Measurements from ENCODE around the gene SLAIN2. TPM values are rescaled to one million over a fixed set of nuclear protein-coding genes. Genes with fewer than 3 reads are reported as not detected.
"Not testable (repeated sequence)": the region's sequence is repeated elsewhere in the genome, so short reads cannot be mapped to it uniquely, and the experiment has no call there.

Gene SLAIN2
- total and polyA plus RNA-seq, 5 donors = 46.1 to 123 (median 120) TPM

- no peaks in the 10 kb centered on the region for H3K27me3 ChIP-seq (ENCODE audit: control insufficient read depth, insufficient read depth)
- DNase-seq (no peak), ATAC-seq (no peak)
- H3K4me3 ChIP-seq (ENCODE audit: low read length) = no peak overlapping the region
- intact Hi-C loops (cut with DNase I) = no loop called here
- H3K27ac ChIP-seq (ENCODE audit: low read length) = no peak overlapping the region
- no peaks in the 10 kb centered on the region for H3K4me1 ChIP-seq (ENCODE audit: control insufficient read depth, insufficient read depth, low read length)
- H3K9me3 ChIP-seq (ENCODE audit: control insufficient read depth, low read length) = no peaks in the 10 kb centered on the region
- WGBS = 84% methylated on average over 3 of the region's 3 CpGs
These were observed 64.6 kb downstream of the SLAIN2 start for GRCh38 chr4:48405924-48406323.

DNA sequence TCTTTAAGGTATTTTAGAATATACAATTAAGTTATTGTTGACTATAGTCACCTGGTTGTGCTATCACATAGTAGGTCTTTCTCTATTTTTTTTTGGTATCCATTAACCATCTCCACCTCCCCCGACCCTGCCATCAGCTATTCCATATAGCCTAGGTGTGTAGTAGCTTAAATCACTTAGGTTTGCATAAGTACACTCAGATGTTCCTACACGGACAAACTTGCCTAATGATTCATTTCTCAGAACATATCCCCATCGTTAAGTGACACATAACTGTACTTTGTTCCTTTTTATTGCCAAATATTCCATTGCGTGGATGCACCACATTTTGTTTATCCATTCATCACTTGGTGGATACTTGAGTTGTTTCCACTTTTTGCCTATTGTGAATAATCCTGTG, 67.9 kb downstream of the SLAIN2 start:
- H3K4me1 ChIP-seq (ENCODE audit: control insufficient read depth, insufficient read depth, low read length) = no peaks in the 10 kb centered on the region
- no peaks in the 10 kb centered on the region for H3K9me3 ChIP-seq (ENCODE audit: control insufficient read depth, low read length)
- H3K27ac ChIP-seq (ENCODE audit: low read length) = no peak overlapping the region
- DNase-seq (no peak), ATAC-seq (no peak)
- intact Hi-C loops (cut with DNase I) = no loop called here
- WGBS = 96% methylated on average over 4 of the region's 4 CpGs
- H3K4me3 ChIP-seq (ENCODE audit: low read length) = no peak overlapping the region
- H3K27me3 ChIP-seq (ENCODE audit: control insufficient read depth, insufficient read depth) = no peaks in the 10 kb centered on the region

DNA sequence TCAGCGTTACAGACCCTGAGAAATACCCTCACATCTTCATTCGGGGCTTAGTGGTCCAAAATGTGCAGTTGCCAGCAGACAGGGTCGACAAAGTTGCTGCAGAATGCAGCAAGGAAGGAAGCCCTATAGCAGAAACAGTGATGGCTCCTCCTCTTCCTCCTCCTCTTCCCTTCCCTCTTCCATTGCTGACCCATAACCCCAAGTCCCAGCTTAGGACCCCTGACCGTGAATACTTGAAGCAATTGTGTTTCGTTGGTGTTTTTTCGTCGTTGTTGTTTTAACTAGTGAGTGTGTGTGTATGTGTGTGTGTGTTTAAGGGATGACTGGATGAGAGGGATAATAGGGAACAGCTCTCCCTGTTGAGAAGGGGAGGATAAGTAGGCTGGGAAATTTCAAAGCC, 69.5 kb downstream of the SLAIN2 start:
- no peaks in the 10 kb centered on the region for H3K9me3 ChIP-seq (ENCODE audit: control insufficient read depth, low read length)
- ATAC-seq (no peak), DNase-seq (no peak)
- no peaks in the 10 kb centered on the region for H3K27me3 ChIP-seq (ENCODE audit: control insufficient read depth, insufficient read depth)
- no peaks in the 10 kb centered on the region for H3K4me1 ChIP-seq (ENCODE audit: control insufficient read depth, insufficient read depth, low read length)
- no peak overlapping the region for H3K27ac ChIP-seq (ENCODE audit: low read length)
- 87% methylated on average over 7 of the region's 7 CpGs for WGBS
- intact Hi-C loops (cut with DNase I) = no loop called here
- no peak overlapping the region for H3K4me3 ChIP-seq (ENCODE audit: low read length)

GRCh38 chr4:48420144-48420543, 78.8 kb downstream of the SLAIN2 start:
- no peaks in the 10 kb centered on the region for H3K27me3 ChIP-seq (ENCODE audit: control insufficient read depth, insufficient read depth)
- H3K4me3 ChIP-seq (ENCODE audit: low read length) = no peak overlapping the region
- H3K4me1 ChIP-seq (ENCODE audit: control insufficient read depth, insufficient read depth, low read length) = no peaks in the 10 kb centered on the region
- no peaks in the 10 kb centered on the region for H3K9me3 ChIP-seq (ENCODE audit: control insufficient read depth, low read length)
- DNase-seq (no peak), ATAC-seq (no peak)
- H3K27ac ChIP-seq (ENCODE audit: low read length) = no peak overlapping the region
- intact Hi-C loops (cut with DNase I) = no loop called here
- 95% methylated on average over 6 of the region's 6 CpGs for WGBS

GRCh38 chr4:48421101-48421500, 79.8 kb downstream of the SLAIN2 start:
- no peak overlapping the region for H3K27ac ChIP-seq (ENCODE audit: low read length)
- WGBS = 98% methylated on average over 2 of the region's 2 CpGs
- H3K27me3 ChIP-seq (ENCODE audit: control insufficient read depth, insufficient read depth) = no peaks in the 10 kb centered on the region
- intact Hi-C loops (cut with DNase I) = no loop called here
- H3K4me1 ChIP-seq (ENCODE audit: control insufficient read depth, insufficient read depth, low read length) = no peaks in the 10 kb centered on the region
- no peak for ATAC-seq
- no peaks in the 10 kb centered on the region for H3K9me3 ChIP-seq (ENCODE audit: control insufficient read depth, low read length)
- DNase-seq = no peak
- H3K4me3 ChIP-seq (ENCODE audit: low read length) = no peak overlapping the region

DNA sequence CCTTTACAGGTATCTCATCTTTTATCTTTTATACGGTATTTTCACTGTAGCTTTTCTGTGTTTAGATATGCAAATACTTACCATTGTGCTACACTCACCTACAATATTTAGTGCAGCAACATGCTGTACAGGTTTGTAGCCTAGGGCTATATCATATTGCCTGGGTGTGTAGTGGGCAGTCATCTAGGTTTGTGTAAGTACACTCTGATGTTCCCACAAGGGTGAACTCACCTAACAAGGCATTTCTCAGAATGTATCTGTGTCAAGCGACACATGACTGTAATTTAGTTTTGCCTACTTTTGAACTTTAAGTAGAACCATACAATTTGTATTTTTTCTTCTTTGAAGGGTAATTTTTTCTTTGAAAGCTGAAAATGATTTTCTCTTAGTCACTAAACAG, 87.6 kb downstream of the SLAIN2 start:
- H3K27me3 ChIP-seq (ENCODE audit: control insufficient read depth, insufficient read depth) = no peaks in the 10 kb centered on the region
- H3K4me3 ChIP-seq (ENCODE audit: low read length) = no peak overlapping the region
- H3K4me1 ChIP-seq (ENCODE audit: control insufficient read depth, insufficient read depth, low read length) = peaks cover 3% of the 10 kb centered on the region
- no peak for DNase-seq
- WGBS = 94% methylated on average over 2 of the region's 2 CpGs
- ATAC-seq = no peak
- no peaks in the 10 kb centered on the region for H3K9me3 ChIP-seq (ENCODE audit: control insufficient read depth, low read length)
- intact Hi-C loops (cut with DNase I) = no loop called here
- no peak overlapping the region for H3K27ac ChIP-seq (ENCODE audit: low read length)

DNA sequence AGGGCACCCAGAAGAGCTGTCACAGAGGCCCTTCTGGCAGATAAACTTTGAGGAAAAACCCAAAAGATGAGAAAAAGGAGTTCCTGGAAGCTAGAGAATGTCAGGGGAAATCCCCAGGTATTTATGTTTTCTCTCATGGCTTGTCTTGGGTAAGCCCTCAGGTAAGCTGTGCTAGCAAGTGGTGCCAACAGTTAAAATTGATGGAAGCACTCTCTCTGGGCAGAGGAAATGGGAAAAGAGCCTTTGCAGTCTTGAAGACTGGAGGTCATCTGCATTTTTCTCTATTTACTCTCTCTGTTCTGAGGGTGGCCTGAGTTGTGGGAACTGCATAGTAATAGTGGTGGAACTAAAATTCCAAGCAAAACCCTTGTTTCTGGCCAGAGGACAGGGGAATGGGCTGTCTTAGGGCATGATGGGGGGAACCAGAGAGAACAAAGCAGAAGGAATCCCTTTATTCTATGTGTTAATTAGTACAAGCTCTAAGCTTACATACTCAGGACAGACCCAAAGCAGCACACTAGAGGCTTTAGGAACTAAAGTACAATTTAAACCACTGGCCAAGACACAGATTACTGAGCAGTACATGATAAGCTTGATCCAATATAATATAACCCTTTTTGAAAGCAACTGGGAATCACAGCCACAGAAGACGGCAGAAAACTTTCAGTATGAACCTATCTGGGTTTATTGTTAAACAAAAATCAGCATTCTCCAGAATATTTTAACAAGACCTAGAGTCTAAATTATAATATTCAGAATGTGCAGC, 88.6 kb downstream of the SLAIN2 start:
- DNase-seq (no peak), ATAC-seq (peak; percentile 42 to 81)
- Histone ChIP-seq H3K4me3 (ENCODE audit: low read length) (no peak overlapping the region), H3K9me3 (ENCODE audit: control insufficient read depth, low read length) (no peaks in the 10 kb centered on the region), H3K27me3 (ENCODE audit: control insufficient read depth, insufficient read depth) (no peaks in the 10 kb centered on the region), H3K27ac (ENCODE audit: low read length) (no peak overlapping the region), H3K4me1 (ENCODE audit: control insufficient read depth, insufficient read depth, low read length) (peaks cover 3% of the 10 kb centered on the region)
- 30% methylated on average over 1 of the region's 1 CpG for WGBS
- intact Hi-C loops (cut with DNase I) = no loop called here

- intact Hi-C loops (cut with DNase I) = no loop called here
- ATAC-seq (no peak), DNase-seq (no peak)
- H3K27me3 ChIP-seq (ENCODE audit: control insufficient read depth, insufficient read depth) = no peaks in the 10 kb centered on the region
- H3K9me3 ChIP-seq (ENCODE audit: control insufficient read depth, low read length) = no peaks in the 10 kb centered on the region
- H3K27ac ChIP-seq (ENCODE audit: low read length) = no peak overlapping the region
- peaks cover 3% of the 10 kb centered on the region for H3K4me1 ChIP-seq (ENCODE audit: control insufficient read depth, insufficient read depth, low read length)
- no peak overlapping the region for H3K4me3 ChIP-seq (ENCODE audit: low read length)
- WGBS = 61% methylated on average over 2 of the region's 2 CpGs
These were observed 90.1 kb downstream of the SLAIN2 start for GRCh38 chr4:48431401-48431800.

DNA sequence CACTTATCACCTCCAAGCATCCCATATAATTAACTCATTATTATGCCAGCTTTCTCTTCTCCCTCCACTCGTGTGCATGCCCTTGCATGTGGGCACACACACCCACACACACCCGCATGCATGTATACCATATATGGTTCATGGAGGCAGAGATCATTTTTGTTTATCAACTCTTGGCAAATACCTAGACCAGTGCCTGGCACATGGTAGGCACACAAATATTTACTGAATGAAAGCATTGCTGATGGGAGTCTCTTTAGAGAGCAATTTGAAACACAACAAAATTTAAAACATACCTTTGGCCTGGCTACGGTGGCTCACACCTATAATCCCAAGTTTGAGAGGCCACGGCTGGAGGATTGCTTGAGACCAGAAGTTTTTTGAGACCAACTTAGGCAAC, 90.7 kb downstream of the SLAIN2 start:
- Histone ChIP-seq H3K27me3 (ENCODE audit: control insufficient read depth, insufficient read depth) (no peaks in the 10 kb centered on the region), H3K4me1 (ENCODE audit: control insufficient read depth, insufficient read depth, low read length) (peaks cover 3% of the 10 kb centered on the region), H3K4me3 (ENCODE audit: low read length) (no peak overlapping the region), H3K27ac (ENCODE audit: low read length) (no peak overlapping the region), H3K9me3 (ENCODE audit: control insufficient read depth, low read length) (no peaks in the 10 kb centered on the region)
- DNase-seq (no peak), ATAC-seq (no peak)
- intact Hi-C loops (cut with DNase I) = no loop called here
- WGBS = 76% methylated on average over 4 of the region's 4 CpGs

GRCh38 chr4:48436318-48436717, 95.0 kb downstream of the SLAIN2 start:
- DNase-seq (no peak), ATAC-seq (no peak)
- Histone ChIP-seq H3K27ac (ENCODE audit: low read length) (no peak overlapping the region), H3K9me3 (ENCODE audit: control insufficient read depth, low read length) (no peaks in the 10 kb centered on the region), H3K27me3 (ENCODE audit: control insufficient read depth, insufficient read depth) (no peaks in the 10 kb centered on the region), H3K4me1 (ENCODE audit: control insufficient read depth, insufficient read depth, low read length) (no peaks in the 10 kb centered on the region), H3K4me3 (ENCODE audit: low read length) (no peak overlapping the region)
- intact Hi-C loops (cut with DNase I) = no loop called here
- 91% methylated on average over 1 of the region's 1 CpG for WGBS

DNA sequence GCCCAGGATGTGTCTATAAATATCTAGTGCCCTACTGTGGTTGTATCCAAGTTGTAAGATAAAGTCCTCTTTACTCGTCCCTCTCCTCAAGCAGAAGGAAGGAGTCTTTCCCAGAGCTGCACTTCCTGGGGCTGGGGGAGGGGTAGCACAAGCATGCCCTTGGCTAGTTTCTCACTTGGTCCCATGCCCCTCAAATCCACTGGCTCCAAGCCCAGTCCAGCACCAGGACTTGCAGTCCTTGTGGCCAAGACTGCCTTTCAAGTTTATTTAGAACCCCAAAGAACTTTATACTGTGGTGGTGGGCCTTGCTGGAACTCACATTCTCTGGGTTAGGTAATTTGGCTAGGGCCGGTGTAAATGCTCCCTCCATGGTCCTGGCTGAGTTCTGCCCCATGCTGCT, 98.7 kb downstream of the SLAIN2 start:
- Histone ChIP-seq H3K4me3 (ENCODE audit: low read length) (no peak overlapping the region), H3K27me3 (ENCODE audit: control insufficient read depth, insufficient read depth) (no peaks in the 10 kb centered on the region), H3K4me1 (ENCODE audit: control insufficient read depth, insufficient read depth, low read length) (no peaks in the 10 kb centered on the region), H3K27ac (ENCODE audit: low read length) (no peak overlapping the region), H3K9me3 (ENCODE audit: control insufficient read depth, low read length) (no peaks in the 10 kb centered on the region)
- DNase-seq (no peak), ATAC-seq (no peak)
- WGBS = 44% methylated on average over 2 of the region's 2 CpGs
- intact Hi-C loops (cut with DNase I) = no loop called here

DNA sequence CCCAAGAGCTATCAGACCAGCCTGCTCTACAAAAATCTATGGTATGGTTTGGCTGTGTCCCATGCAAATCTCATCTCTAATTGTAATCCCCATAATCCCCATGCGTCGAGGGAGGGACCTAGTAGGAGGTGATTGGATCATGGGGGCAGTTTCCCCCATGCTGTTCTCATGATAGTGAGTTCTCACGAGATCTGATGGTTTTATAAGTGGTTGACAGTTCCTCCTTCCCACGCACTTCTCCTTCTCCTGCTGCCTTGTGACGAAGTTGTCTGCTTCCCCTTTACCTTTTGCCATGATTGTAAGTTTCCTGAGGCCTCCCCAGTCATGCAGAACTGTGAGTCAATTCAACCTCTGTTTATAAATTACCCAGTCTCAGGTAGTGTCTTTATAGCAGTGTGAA, 99.6 kb downstream of the SLAIN2 start:
- intact Hi-C loops (cut with DNase I); H3K9me3 ChIP-seq (ENCODE audit: control insufficient read depth, low read length); H3K4me3 ChIP-seq (ENCODE audit: low read length); ATAC-seq; DNase-seq; H3K27me3 ChIP-seq (ENCODE audit: control insufficient read depth, insufficient read depth); H3K4me1 ChIP-seq (ENCODE audit: control insufficient read depth, insufficient read depth, low read length); H3K27ac ChIP-seq (ENCODE audit: low read length): not testable (repeated sequence)
- WGBS = 76% methylated on average over 5 of the region's 5 CpGs
